HG03280 (cell line): ENCODE data around the gene TPCN2.
"Not testable (repeated sequence)": the region's sequence is repeated elsewhere in the genome, so short reads cannot be mapped to it uniquely, and the experiment has no call there.

ENCODE experiments used
- ATAC-seq: cut with Tn5 transposase; IDR thresholded peaks from one replicate; pipeline ENCODE4 v1.9.1; 2021; ENCODE audit warnings: mild to moderate bottlenecking, moderate library complexity; ENCODE audit not compliant: unreplicated experiment

The TPCN2 gene

DNA sequence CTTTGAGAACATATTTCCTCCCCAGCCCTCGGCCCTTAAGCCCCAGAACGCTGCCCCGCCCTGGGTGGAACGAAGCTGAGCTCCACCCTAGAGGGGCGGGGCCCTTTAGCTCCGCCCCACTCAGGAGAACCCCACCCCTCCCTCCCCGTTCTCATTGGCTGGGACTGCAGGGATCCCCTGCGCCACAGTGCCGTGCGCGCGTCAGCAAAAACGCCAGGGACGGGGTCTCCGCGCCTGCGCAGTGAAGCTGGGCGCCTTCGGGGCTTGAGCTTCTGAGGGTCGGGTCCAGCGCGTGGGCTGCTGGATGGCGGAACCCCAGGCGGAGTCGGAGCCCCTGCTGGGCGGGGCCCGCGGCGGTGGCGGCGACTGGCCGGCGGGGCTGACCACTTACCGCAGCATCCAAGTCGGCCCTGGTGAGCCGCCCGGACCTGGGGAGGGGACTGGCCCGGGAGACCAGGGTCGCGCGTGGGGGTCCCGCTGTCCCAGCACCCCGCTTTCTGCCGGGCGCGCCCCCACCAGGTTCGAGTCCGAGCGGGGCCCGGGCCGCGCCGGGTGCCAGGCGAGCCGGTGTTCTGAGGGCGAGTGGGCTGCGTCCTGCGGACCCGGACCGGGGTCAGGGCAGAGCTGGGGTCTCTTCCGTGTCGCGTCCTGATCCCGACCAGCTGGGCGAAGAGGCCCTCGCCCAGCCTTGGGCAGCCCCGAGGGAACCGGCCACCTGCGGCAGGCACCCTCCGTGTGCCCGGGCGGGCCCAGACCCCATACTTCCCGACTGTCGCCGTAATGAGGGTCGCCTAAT lies at the start of gene TPCN2:
TSS of gene TPCN2 (plus strand) at position 239 of the 796 bp plus-strand sequence. CDS start at position 305, 66 bp downstream.
- peak; percentile 94 for ATAC-seq

DNA sequence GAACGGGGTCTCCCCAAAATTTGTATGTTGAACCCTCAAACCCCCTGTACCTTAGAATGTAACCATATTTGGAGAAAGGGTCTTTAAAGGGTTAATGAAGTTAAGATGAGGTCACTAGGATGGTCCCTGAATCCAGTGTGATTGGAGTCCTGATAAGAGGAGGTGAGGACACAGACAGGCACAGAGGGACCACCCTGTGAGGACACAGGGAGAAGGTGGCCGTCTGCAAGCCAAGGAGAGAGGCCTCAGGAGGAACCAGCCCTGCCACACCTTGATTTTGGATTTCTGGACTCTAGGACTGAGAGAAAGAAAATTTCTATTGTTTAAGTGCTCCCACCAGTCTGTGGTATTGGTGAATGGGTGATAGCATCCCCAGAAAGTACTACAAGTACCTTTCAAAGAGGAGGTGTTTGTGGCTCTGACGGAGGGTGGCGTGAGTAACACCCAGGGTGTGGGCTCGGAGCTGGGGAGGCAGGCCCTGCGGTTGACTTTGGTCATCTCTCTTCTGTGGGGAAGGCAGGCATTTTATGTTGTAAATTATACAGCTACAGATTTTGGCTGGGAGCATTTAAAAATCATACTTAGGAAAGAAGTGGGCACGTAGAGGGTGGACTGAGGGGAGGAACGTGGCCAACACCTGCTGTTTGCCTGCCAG lies 49.5 kb upstream of the TPCN2 start:
- no peak for ATAC-seq

DNA sequence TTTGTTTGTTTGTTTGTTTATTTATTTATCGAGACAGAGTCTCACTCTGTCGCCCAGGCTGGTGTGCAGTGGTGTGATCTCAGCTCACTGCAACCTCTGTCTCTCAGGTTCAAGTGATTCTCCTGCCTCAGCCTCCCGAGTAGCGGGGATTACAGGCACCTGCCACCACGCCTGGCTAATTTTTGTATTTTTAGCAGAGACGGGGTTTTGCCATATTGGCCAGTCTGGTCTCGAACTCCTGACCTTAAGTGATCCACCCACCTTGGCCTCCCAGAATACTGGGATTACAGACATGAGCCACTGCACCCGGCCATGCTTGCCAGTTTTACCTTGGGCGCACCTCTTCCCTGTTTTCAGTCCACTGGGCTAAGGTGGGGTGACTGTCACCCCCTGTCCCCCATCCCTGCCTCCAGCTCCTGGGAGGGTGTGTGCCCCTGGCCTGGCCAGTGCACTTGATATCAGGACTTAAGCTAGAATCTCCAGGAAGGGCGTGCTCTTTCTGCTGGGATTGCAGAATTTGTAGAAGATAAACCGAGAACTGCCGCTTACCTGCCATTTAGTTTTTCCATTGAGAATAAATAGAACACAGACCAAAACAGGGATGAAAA lies 48.9 kb upstream of the TPCN2 start:
- not testable (repeated sequence) for ATAC-seq

DNA sequence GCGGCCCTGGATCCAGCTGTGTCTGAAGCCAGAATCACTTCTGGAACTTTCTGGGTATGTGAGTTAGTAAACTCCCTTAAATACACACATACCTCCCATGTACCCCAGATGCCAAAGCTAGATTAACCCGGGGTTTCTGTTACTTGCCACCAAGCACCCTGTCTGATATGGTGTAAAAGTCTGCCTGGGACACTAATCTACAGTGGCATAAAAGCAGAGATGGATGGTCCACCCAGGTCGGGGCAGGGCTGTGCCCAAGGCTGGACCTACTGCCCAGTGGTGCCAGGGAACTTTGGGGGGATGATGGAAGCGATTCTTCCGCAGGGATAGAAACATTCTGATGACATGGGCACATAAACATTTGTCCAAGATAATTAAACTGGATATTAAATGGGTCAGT lies 48.3 kb upstream of the TPCN2 start:
- no peak for ATAC-seq

DNA sequence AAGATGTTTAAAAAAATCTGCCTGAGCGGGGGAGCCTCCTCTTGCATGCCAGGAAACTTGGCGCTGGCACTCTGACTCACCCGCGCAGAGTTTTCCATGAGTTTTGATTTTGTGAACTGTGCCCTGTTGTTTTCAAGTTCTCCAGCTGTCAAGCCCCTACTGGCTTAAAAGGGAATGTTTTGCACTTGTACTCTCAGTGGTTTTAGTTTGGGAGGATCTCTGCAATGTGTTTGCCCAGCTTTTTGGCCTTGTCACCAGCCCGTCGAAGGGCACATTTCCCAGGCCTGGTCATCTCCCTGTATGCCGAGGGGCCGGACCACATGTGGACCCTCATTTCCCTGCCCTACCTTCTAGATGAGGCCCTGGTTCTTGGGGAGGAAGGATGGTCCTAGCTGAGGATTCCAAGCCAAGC lies 47.9 kb upstream of the TPCN2 start:
- no peak for ATAC-seq

DNA sequence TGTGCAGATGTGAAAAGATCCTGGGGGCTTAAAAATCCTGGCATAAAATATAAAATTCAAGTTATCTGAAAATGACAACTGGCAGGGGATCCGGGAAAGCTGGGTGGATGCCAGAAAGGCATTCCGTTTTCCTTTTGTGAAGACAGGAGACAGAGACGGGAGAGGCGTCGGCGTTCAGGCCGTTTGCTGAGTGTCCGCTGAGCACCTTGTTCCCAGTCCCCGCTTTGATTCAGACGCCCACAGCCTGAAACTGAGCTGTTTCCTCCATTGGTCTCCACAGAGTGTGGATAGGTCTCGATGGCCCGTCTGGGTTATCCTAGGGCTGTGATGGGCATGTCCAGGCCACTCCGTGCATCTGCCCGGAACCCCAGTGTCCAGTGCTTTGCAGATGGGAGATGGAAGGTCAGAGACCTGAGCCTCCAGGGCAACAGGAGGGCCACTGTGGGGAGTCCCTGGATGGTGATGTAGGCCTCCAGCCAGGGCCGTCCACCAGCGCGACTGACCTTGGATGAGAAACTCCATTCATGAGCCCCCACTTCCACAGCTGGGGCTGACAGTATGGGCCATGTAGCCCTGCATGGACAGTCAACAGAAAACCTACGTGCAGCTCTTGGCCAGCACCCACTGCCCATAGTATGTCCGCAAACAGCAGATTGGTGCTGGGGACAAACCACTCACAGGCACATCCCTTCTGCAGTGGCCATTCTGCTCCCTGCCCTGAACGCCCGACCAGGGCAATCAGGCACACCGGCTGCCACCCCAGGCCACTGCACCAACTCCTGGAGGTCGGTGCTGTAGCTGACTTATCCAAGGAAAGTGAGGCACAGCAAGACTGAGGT lies 47.3 kb upstream of the TPCN2 start:
- no peak for ATAC-seq

DNA sequence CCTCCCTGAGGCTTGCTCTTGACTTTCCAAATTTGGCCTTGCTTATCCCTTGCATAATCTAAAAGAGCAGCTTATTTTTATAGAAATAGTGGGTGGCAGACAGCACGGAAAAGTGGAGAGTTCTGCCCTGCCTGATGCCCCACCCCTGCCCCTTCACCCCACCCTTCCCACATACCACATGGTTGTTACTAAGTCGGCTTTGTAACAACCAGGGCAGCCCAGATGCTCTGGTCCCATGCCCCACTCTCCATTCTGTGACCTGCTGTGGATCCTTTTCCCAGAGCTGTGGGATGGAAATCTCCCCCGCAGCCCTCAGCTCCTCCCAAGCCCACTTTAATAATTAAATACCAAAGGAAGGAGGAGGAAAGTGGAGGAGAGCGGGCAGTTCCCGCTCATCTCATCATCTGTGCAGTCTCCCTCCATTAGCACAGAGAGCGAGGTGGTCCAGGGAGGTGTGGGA lies 46.6 kb upstream of the TPCN2 start:
- no peak for ATAC-seq

DNA sequence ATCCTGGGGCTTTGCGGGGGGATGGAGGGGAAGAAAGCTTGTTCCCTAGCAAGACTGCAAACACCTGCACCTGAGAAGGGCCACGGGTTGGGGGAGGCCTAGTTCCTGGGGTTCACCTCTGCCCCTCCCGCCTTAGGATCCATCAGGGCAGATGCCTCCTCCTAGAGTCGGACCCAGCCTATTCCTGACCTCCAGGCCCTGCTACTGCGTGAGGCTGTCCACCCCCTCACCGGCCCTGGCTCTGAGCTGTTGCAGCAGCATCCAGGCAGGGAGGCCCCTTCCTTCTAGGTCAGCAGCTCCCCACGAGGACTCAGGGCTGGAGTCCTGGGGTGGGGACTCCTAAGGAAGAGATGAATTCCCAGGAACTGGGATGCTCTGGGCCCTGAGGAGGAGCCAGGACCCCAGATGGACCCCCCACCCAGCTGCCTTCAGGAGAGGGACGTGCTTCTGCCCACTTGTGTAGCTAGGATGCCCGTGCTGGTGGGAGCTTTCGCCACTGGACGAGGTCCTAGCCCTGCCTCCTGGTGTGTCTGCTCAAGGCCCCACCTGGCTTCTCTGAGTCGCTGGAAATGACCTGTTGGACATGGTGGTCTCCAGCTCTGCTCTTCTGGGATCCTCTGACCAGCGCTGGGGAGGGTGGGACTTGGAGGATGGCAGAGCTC lies 46.0 kb upstream of the TPCN2 start:
- ATAC-seq, result no peak

DNA sequence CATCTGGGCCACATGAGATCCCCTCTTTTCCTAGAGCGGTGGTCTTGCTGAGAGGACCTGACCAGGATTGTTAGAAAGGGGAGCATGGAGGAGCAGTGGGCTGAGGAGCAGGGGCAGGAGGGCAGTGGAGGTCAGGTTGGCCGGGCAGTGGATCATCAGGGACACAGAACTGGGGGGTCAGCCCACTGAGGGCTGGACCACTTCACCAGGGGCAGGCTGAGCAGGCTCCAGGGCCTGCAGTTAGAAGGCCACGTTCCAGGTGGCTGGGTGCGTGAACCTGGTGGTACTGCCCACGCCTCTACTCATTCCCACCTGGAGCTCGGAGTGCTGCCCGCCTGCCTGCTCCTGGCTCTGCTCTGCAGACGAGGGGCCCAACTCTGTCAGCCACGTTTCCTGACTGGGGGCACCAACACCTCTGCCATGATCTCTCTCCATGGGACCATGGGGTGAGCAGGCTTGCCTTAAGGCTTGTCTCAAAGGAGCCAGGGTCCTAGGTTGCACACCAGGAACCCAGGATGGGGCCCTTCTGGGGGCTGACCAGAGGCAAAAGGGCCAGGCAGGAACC lies 45.3 kb upstream of the TPCN2 start:
- no peak for ATAC-seq

DNA sequence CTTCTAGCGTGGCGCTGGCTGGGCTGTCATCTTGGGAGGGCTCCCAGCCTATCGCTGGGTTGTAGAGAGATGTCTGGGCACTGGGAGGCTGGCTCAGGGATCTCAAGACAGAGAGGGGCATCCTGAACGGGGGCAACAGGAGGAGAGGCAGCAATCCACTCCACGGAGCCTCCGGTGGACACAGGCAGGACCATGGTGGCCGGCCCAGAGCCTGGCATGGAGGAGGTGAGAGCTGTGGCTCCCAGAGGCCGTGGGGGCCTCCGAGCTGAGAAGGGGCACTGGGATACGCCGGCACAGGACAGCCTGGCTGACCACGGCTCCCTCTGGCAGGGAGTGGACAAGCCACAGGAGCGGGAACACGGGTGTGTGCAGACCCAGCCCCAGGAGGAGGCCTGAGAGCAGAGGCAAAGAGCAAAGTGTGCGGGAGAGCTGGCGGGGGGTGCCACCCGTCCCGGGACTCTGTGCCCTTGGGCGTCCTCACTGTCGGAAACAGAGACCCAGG lies 44.8 kb upstream of the TPCN2 start:
- ATAC-seq, result no peak

DNA sequence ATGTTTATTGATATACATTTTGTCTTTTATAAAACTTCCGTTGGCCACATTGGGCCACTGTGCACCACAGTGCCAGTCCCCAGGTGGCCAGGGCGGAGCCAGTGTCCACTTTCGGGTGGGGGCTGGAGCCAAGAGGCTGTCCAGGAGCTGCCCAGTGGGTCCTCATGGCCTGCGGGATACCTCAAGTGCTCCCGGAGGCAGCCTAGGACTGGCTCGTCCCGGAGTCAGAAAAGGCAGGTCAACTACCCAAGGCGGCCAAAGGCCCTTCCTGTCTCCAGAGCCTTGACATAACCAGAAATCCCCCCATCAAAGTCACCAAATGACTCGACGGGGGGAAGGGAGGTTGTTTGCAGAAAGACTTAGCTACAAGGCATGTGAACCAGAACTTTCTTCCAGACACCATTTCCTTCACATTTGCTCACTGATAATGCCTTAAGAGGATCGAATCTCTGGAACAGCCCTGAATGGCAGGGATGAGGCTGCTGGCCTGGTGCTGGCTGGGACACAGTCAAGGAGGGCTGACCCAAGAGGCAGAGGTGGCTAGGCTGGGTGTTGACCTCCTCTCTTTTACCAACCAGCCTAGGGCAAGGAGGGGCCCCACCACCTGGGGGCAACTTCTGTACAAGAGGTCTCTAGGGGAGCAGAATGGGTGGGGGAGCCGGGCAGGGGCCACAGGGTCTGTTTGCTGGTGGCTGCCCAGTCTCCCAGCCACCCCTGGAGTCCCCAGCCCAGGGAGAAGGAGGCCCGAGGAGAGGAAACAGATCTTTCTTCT lies 44.1 kb upstream of the TPCN2 start:
- ATAC-seq, result no peak

DNA sequence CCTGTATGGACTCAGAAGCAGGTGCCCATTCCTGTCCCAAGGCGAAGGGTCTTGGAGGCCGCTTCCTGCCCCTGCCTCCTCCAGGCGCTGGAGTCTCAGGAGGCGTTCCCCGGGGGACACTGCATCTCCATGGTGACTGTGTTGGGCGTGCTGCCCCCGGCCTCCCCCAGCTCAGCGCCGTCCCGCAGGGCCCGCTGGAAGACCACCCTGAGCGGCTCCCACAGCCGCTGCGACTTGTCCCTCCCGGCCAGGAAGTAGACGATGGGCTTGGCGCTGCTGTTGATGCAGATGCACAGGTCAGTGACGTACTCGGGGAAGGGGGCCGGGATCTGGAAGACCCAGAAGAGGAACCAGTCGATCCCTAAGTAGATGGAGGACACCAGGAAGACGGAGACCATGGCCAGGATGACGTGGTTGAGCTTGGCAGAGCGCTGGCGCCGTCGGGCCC lies 43.5 kb upstream of the TPCN2 start:
- no peak for ATAC-seq

DNA sequence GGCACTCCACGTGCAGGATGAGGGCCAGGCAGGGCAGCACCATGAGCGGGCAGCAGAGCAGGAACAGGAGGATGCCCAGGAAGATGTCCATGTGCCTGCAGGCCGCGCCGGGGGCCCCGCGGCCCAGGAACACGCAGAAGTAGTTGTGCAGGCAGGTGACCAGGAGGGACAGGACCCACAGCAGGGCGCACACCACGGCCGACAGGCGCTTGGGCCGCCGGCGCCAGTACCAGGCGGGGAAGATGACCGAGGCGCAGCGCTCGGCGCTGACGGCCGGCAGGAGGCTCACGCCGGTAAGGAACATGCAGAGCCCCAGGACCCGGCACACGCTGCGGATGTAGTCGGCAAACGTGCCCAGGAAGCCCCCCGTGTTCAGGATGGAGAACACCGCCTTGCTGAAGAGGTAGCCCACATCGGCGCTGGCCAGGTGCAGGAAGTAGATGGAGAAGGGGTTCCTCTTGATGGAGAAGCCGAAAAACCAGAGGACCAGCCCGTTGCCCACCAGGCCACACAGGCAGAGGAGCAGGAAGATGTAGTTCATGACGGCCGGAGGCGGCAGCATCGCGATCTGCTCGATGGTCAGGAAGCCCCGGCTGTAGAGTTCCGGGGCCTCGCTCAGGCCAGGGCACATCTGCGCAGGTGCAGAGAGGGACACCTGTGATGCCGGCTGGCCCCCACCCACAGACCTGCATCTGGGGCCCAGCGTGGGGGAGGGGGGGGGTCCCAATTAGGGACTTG lies 42.9 kb upstream of the TPCN2 start:
- no peak for ATAC-seq

DNA sequence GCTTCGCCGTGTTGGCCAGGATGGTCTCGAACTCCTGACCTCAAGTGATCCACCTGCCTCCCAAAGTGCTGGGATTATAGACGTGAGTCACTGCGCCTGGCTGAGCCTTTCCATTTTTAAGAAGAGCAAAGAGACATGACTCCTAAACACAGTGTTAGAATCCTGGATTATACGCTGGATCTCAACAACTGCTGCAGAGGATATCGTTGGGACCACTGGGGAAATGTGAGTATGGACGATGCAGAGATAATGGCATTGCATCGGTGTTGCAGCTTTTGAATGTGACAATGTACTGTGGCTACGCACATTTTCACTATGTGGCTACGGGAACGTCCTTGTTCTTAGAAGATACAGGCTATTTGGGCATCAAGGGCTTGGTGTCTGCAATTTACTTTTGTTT lies 41.9 kb upstream of the TPCN2 start:
- ATAC-seq, result no peak

DNA sequence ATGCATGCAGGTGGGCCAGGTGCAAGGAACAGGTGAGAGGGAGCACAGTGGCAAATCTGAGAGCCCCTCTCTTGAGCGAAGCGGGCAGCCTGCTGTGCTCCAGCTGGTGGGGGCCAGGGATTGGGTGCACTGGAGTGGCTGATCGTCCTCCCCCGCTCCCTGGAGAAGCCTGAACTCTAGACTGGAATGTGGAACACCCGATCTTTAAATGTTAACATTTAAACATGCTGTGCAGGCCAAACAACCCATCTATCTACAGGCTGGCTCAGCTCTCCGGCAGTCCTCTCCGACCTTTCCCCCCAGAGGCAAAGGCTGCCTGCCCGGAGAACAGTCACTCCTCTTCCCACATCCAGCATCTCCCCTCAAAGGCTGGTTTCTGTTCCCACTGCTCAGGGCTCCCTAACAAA lies 40.8 kb upstream of the TPCN2 start:
- ATAC-seq, result no peak

DNA sequence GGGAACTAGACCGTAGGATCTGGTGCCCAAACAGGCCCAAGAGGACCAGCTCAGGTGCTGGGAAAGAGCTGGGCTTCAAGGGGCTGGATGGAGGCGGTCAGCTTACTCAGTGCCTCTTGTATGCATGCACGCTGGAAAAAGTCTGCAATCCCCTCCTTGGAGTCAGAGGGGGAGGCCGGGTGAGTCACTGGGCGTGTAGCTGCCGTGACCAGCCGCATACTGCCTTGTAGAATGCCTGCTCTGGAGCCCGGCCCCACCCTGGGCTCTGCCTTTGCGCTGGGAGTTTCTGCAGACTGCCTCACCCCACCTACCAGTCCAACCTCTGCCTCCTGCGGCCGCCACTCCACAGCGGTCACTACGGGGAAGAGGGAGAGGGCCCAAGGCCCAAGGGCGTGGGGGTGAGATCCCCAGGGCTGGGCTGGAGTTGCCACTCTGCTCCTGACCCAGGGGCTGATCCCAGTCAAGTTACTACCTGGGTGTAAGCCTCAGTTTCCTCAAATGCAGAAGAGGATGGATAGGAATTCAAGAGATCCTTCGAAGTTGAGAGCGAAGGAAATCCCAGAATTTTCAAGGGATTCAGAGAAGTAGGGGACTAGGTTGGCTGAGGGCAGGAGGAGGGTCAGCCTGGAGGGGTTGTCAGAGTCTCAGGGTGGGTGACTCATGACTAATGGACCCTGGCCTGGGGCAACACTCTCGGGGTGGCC lies 39.8 kb upstream of the TPCN2 start:
- ATAC-seq, result no peak

DNA sequence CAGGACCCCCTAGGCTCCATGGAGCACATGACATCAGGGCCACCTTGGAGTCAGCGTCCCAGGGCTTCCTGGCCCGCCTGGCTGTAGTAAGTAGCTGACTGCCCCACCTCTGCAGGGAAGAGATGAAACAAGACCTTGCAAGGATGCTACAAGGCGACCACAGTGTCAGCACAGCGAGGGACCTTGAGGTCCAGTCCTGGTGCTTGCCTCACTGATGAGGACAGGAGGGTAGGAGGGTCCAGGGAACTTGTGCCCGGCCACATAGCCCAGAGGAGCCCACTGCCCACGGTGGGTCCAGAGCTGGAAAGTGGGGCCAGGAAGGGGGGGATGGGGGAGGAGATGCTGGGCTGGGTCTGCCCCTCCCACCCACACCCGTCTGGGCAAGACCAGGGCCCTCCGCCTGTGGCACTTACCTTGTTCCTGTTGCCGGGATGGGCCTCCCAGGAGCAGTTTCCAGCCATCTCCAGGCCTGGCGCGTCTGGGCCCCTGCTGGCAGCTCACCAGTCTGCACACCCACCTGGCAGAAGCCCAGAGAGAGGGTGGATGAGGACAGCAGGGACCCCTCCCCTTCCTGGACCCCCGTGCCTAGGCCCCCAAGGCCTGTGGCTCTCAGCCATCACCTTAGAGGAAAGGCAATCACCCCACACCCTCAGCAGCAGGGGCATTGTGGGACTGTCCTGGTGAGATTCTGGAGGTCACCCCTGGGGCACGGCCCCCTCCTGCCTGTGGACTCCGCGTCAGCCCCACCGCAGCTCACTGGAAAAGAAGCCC lies 39.1 kb upstream of the TPCN2 start:
- no peak for ATAC-seq
